HEK293T (cell line): ENCODE measurements around the gene NOBOX.
"Not testable (repeated sequence)": the region's sequence is repeated elsewhere in the genome, so short reads cannot be mapped to it uniquely, and the experiment has no call there.

Source experiments
- CTCF ChIA-PET: fragments of 350-600 bp; formaldehyde crosslinking; extraction: SDS; loops from one replicate; lab custom pipeline; 2021; ENCODE audit warnings: antibody characterized with exemption, inconsistent platforms; lab: Yijun Ruan, JAX
- POLR2A ChIA-PET: fragments of 350-600 bp; formaldehyde crosslinking; extraction: SDS; loops from one replicate; lab custom pipeline; 2020; ENCODE audit warnings: antibody characterized with exemption, inconsistent platforms; lab: Yijun Ruan, JAX
- DNase-seq: peaks from one replicate; pipeline ENCODE4 v3.0.0; 2012; ENCODE audit warnings: mixed read lengths; ENCODE audit errors: extremely low spot score
- ARNT ChIP-seq: fragments of 450-650 bp; IDR thresholded peaks from 2 replicates; pipeline ENCODE4 v1.6.1; 2017; ENCODE audit warnings: mild to moderate bottlenecking
- BHLHE40 ChIP-seq: fragments of 450-650 bp; IDR thresholded peaks from 2 replicates; pipeline ENCODE4 v1.6.1; 2016; ENCODE audit warnings: mild to moderate bottlenecking, moderate library complexity, borderline replicate concordance
- CTBP1 ChIP-seq: fragments of 450-650 bp; IDR thresholded peaks from 2 replicates; pipeline ENCODE4 v1.6.1; 2016; ENCODE audit warnings: borderline replicate concordance
- ELF4 ChIP-seq: fragments of 450-650 bp; IDR thresholded peaks from 2 replicates; pipeline ENCODE4 v1.6.1; 2017; ENCODE audit warnings: antibody characterized with exemption
- FOXA1 ChIP-seq: fragments of 450-650 bp; IDR thresholded peaks from 2 replicates; pipeline ENCODE4 v1.6.1; 2016; ENCODE audit warnings: mild to moderate bottlenecking
- FOXK2 ChIP-seq: fragments of 450-650 bp; IDR thresholded peaks from 2 replicates; pipeline ENCODE4 v1.6.1; 2016; ENCODE audit warnings: mild to moderate bottlenecking
- FOXM1 ChIP-seq: fragments of 450-650 bp; IDR thresholded peaks from 2 replicates; pipeline ENCODE4 v1.6.1; 2017; ENCODE audit warnings: mild to moderate bottlenecking, borderline replicate concordance
- HDGF ChIP-seq: fragments of 450-650 bp; IDR thresholded peaks from 2 replicates; pipeline ENCODE4 v1.6.1; 2017; ENCODE audit warnings: antibody characterized with exemption, borderline replicate concordance
- L3MBTL2 ChIP-seq: fragments of 450-650 bp; conservative IDR thresholded peaks from 2 replicates; pipeline ENCODE4 v1.6.1; 2016; ENCODE audit warnings: mild to moderate bottlenecking
- LEF1 ChIP-seq: fragments of 450-650 bp; IDR thresholded peaks from 2 replicates; pipeline ENCODE4 v1.6.1; 2017; ENCODE audit warnings: mild to moderate bottlenecking, borderline replicate concordance
- NFRKB ChIP-seq: fragments of 450-650 bp; IDR thresholded peaks from 2 replicates; pipeline ENCODE4 v1.6.1; 2016; ENCODE audit warnings: mild to moderate bottlenecking, moderate library complexity
- PKNOX1 ChIP-seq: fragments of 450-650 bp; IDR thresholded peaks from 2 replicates; pipeline ENCODE4 v1.6.1; 2016
- SP1 ChIP-seq: fragments of 450-650 bp; IDR thresholded peaks from 2 replicates; pipeline ENCODE4 v1.6.1; 2017
- SUZ12 ChIP-seq: fragments of 450-650 bp; IDR thresholded peaks from 2 replicates; pipeline ENCODE4 v1.6.1; 2016; ENCODE audit warnings: mild to moderate bottlenecking
- TARDBP ChIP-seq: fragments of 450-650 bp; IDR thresholded peaks from 2 replicates; pipeline ENCODE4 v1.6.1; 2016
- ZNF384 ChIP-seq: fragments of 450-650 bp; IDR thresholded peaks from 2 replicates; pipeline ENCODE4 v1.6.1; 2016

The NOBOX gene

GRCh38 chr7:144428431-144428830 is 24.9 kb upstream of the NOBOX start:
- no peak for DNase-seq
- POLR2A ChIA-PET = no interaction called here
- TF ChIP-seq FOXA1 = no peak
- no peak for TF ChIP-seq SP1
- no peak for TF ChIP-seq ELF4
- no peak for TF ChIP-seq HDGF
- TF ChIP-seq BHLHE40 = no peak
- no peak for TF ChIP-seq PKNOX1
- no peak for TF ChIP-seq CTBP1
- TF ChIP-seq FOXK2 = no peak
- no peak for TF ChIP-seq ARNT
- TF ChIP-seq TARDBP = no peak
- TF ChIP-seq ZNF384 = no peak
- CTCF ChIA-PET = no interaction called here

- DNase-seq, CTCF ChIA-PET, POLR2A ChIA-PET: not testable (repeated sequence)
These were observed 24.0 kb upstream of the NOBOX start for GRCh38 chr7:144427539-144427938.

GRCh38 chr7:144418931-144419330 is 15.4 kb upstream of the NOBOX start:
- CTCF ChIA-PET, DNase-seq, POLR2A ChIA-PET: not testable (repeated sequence)

- TF ChIP-seq BHLHE40 (no peak), NFRKB (no peak), FOXA1 (no peak), SP1 (no peak), ARNT (no peak), PKNOX1 (no peak), HDGF (no peak), SUZ12 (no peak), ZNF384 (no peak), L3MBTL2 (no peak), TARDBP (no peak), FOXK2 (no peak), LEF1 (no peak), CTBP1 (no peak)
- ChIA-PET CTCF (interaction anchor here (0.5 kb wide), 1 partner anchor 84 kb away, joined by 3 read pairs; no protein-coding TSS in a partner anchor), POLR2A (no interaction called here)
- no peak for DNase-seq
These were observed 12.8 kb upstream of the NOBOX start for GRCh38 chr7:144416341-144416740.

- TF ChIP-seq NFRKB (no peak), FOXA1 (no peak), LEF1 (no peak), TARDBP (no peak), HDGF (no peak), L3MBTL2 (no peak), ARNT (no peak), ELF4 (no peak), FOXM1 (no peak), PKNOX1 (no peak), SUZ12 (no peak)
- DNase-seq = no peak
- ChIA-PET POLR2A (no interaction called here), CTCF (interaction anchor here (0.5 kb wide), 1 partner anchor 84 kb away, joined by 3 read pairs; no protein-coding TSS in a partner anchor)
These were observed 12.4 kb upstream of the NOBOX start for GRCh38 chr7:144415858-144416257.

- no peak for DNase-seq
- TF ChIP-seq SUZ12 = no peak
- no peak for TF ChIP-seq BHLHE40
- TF ChIP-seq TARDBP = no peak
- TF ChIP-seq PKNOX1 = no peak
- TF ChIP-seq ELF4 = no peak
- CTCF ChIA-PET = no interaction called here
- POLR2A ChIA-PET = no interaction called here
These were observed 11.3 kb upstream of the NOBOX start for GRCh38 chr7:144414815-144415214.

GRCh38 chr7:144410441-144410840 is 6.9 kb upstream of the NOBOX start:
- POLR2A ChIA-PET = no interaction called here
- CTCF ChIA-PET = no interaction called here
- TF ChIP-seq SP1 = no peak
- no peak for TF ChIP-seq SUZ12
- TF ChIP-seq ARNT = no peak
- no peak for TF ChIP-seq HDGF
- DNase-seq = no peak
